HG03575 (cell line): Measurements from ENCODE around the gene NOP56.

ENCODE experiments used
- ATAC-seq: cut with Tn5 transposase; IDR thresholded peaks from one replicate; pipeline ENCODE4 v1.9.1; 2021; ENCODE audit not compliant: unreplicated experiment, insufficient number of reproducible peaks, low FRiP score; ENCODE audit errors: extremely low read depth

NOP56 gene

GRCh38 chr20:2651772-2652723 lies at the start of gene NOP56:
TSS of gene NOP56 (plus strand) at chr20:2652632. CDS start at chr20:2652661, 29 bp downstream.
- ATAC-seq, result no peak

GRCh38 chr20:2602746-2603145 lies 49.7 kb upstream of the NOP56 start:
- no peak for ATAC-seq

- no peak for ATAC-seq
Measured at GRCh38 chr20:2603816-2604505, 48.5 kb upstream of the NOP56 start.

GRCh38 chr20:2604506-2604835 lies 48.0 kb upstream of the NOP56 start:
- no peak for ATAC-seq

- no peak for ATAC-seq
Measured at GRCh38 chr20:2606507-2607006, 45.9 kb upstream of the NOP56 start.

GRCh38 chr20:2610326-2610725 lies 42.1 kb upstream of the NOP56 start:
- ATAC-seq, result no peak

GRCh38 chr20:2610941-2611720 lies 41.3 kb upstream of the NOP56 start:
- no peak for ATAC-seq

- ATAC-seq, result no peak
Measured at GRCh38 chr20:2612073-2612472, 40.4 kb upstream of the NOP56 start.

GRCh38 chr20:2616634-2617033 lies 35.8 kb upstream of the NOP56 start:
- no peak for ATAC-seq

- no peak for ATAC-seq
Measured at GRCh38 chr20:2617099-2617714, 35.2 kb upstream of the NOP56 start.

GRCh38 chr20:2618815-2619214 lies 33.6 kb upstream of the NOP56 start:
- no peak for ATAC-seq

- no peak for ATAC-seq
Measured at GRCh38 chr20:2619337-2619736, 33.1 kb upstream of the NOP56 start.

GRCh38 chr20:2619961-2620595 lies 32.4 kb upstream of the NOP56 start:
- no peak for ATAC-seq

GRCh38 chr20:2624190-2624589 lies 28.2 kb upstream of the NOP56 start:
- no peak for ATAC-seq

GRCh38 chr20:2625062-2625461 lies 27.4 kb upstream of the NOP56 start:
- no peak for ATAC-seq

- no peak for ATAC-seq
Measured at GRCh38 chr20:2626853-2627541, 25.4 kb upstream of the NOP56 start.

GRCh38 chr20:2631228-2631627 lies 21.2 kb upstream of the NOP56 start:
- ATAC-seq, result no peak

- no peak for ATAC-seq
Measured at GRCh38 chr20:2633381-2633780, 19.1 kb upstream of the NOP56 start.
